Mesendoderm (in vitro differentiated cells): ENCODE measurements around the gene TNFRSF11A.

Experiments used
- DNase-seq: peaks from one replicate; pipeline ENCODE4 v3.0.0; 2013
- H2AK5ac ChIP-seq: 2 replicates; pipeline ENCODE4 v1.6.1; 2013; ENCODE audit warnings: low read length, inconsistent platforms
- H2BK120ac ChIP-seq: 2 replicates; pipeline ENCODE4 v1.6.1; 2013; ENCODE audit warnings: low read depth, mild to moderate bottlenecking, low read length, moderate library complexity, mixed read lengths
- H2BK15ac ChIP-seq: replicated peaks from 2 replicates; pipeline ENCODE4 v1.6.1; 2013; ENCODE audit warnings: low read depth, mild to moderate bottlenecking, moderate library complexity
- H2BK5ac ChIP-seq: 2 replicates; pipeline ENCODE4 v1.6.1; 2013; ENCODE audit warnings: low read length, inconsistent platforms
- H3K18ac ChIP-seq: 2 replicates; pipeline ENCODE4 v1.6.1; 2013; ENCODE audit warnings: mild to moderate bottlenecking, low read length, mixed read lengths
- H3K23ac ChIP-seq: one replicate; pipeline ENCODE4 v1.6.1; 2013; ENCODE audit warnings: low read length
- H3K27ac ChIP-seq: 2 replicates; pipeline ENCODE4 v1.5.1; 2013; ENCODE audit warnings: low read depth, mild to moderate bottlenecking, inconsistent platforms, low read length, moderate library complexity
- H3K27me3 ChIP-seq: 2 replicates; pipeline ENCODE4 v1.6.1; 2013; ENCODE audit warnings: low read length, control low read depth, mild to moderate bottlenecking, inconsistent platforms; ENCODE audit not compliant: insufficient read depth, poor library complexity
- H3K36me3 ChIP-seq: 2 replicates; pipeline ENCODE4 v1.6.1; 2013; ENCODE audit warnings: low read length, inconsistent platforms; ENCODE audit not compliant: control insufficient read depth, insufficient read depth
- H3K4ac ChIP-seq: one replicate; pipeline ENCODE4 v1.6.1; 2013; ENCODE audit warnings: low read depth, mild to moderate bottlenecking, low read length, moderate library complexity
- H3K4me1 ChIP-seq: 2 replicates; pipeline ENCODE4 v1.6.1; 2013; ENCODE audit warnings: low read depth, low read length, inconsistent platforms; ENCODE audit not compliant: control insufficient read depth
- H3K4me2 ChIP-seq: 2 replicates; pipeline ENCODE4 v1.6.1; 2013; ENCODE audit warnings: low read length
- H3K4me3 ChIP-seq: 2 replicates; pipeline ENCODE4 v1.5.1; 2013; ENCODE audit warnings: mild to moderate bottlenecking, low read length
- H3K56ac ChIP-seq: one replicate; pipeline ENCODE4 v1.6.1; 2013; ENCODE audit warnings: low read length
- H3K79me1 ChIP-seq: 2 replicates; pipeline ENCODE4 v1.6.1; 2013; ENCODE audit warnings: low read length, inconsistent platforms
- H3K79me2 ChIP-seq: 2 replicates; pipeline ENCODE4 v1.6.1; 2013; ENCODE audit warnings: mild to moderate bottlenecking, low read length; ENCODE audit not compliant: control insufficient read depth, insufficient read depth
- H3K9ac ChIP-seq: 2 replicates; pipeline ENCODE4 v1.6.1; 2013; ENCODE audit warnings: low read length, inconsistent platforms
- H4K5ac ChIP-seq: one replicate; pipeline ENCODE4 v1.6.1; 2013; ENCODE audit warnings: low read length
- H4K8ac ChIP-seq: one replicate; pipeline ENCODE4 v1.6.1; 2013; ENCODE audit warnings: low read depth, mild to moderate bottlenecking, control low read depth, low read length, moderate library complexity
- WGBS: extraction: QIAGEN DNeasy Blood & Tissue Kit; methylation state at CpG from one replicate; pipeline ENCODE4 v1.1.7; 2013; ENCODE audit warnings: low lambda C conversion rate, missing lambda C conversion rate; ENCODE audit not compliant: insufficient coverage; ENCODE audit errors: extremely low coverage; 5-methylcytosine and 5-hydroxymethylcytosine counted together

TNFRSF11A gene

DNA sequence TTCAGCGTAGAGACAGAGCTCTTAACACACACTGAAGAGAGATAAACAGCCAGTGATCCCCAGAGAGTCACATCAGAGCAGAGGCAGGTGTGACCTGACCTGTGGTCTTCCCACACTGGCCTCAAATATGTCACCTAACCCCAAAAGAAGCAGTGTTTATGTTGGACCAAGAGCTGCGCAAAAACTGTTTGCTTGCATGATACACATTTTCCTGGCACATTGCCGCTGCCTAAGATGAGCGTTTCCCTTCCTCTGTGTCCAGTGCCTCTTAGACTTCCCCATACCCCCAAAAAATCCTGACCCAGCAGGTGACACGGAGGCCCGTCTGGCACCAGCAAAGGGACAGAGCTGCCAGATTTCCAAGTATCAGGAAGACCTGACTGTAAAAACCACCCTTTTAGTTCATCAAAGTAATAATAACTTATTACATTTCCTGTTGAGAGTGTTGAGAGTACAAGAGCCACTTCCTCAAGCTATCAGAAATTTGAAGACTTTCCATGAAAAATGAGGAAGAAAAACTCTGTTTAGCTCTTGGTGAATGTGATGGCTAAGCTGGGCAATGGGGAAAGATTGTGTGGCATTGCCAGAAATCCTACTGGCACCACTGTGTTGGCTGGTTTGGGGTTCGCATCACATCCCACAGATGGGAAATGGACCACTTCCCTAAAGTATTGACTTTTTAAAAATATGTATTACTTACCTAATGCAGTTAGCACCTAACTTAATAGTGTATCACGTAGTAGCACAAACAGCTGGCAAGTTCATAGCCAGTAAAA, 6.7 kb downstream of the TNFRSF11A start:
- Histone ChIP-seq H2BK5ac (no peak overlapping the region), H4K8ac (no peak overlapping the region), H3K27ac (no peak overlapping the region), H3K4ac (no peak overlapping the region), H3K79me2 (peaks cover 15% of the 10 kb centered on the region), H3K56ac (no peak overlapping the region), H3K79me1 (peaks cover 12% of the 10 kb centered on the region), H2AK5ac (no peak overlapping the region), H3K4me2 (no peak overlapping the region), H2BK15ac (no peak overlapping the region), H3K9ac (no peak overlapping the region), H3K4me3 (no peak overlapping the region), H3K18ac (no peak overlapping the region), H3K23ac (no peak overlapping the region), H4K5ac (no peak overlapping the region), H2BK120ac (no peak overlapping the region), H3K27me3 (no peaks in the 10 kb centered on the region), H3K36me3 (no peaks in the 10 kb centered on the region), H3K4me1 (peaks cover 25% of the 10 kb centered on the region)
- WGBS = no CpG with 5 or more reads among the region's 8 CpGs
- DNase-seq = no peak

GRCh38 chr18:62332431-62332830, 7.3 kb downstream of the TNFRSF11A start:
- Histone ChIP-seq H3K27ac (no peak overlapping the region), H3K4ac (no peak overlapping the region), H3K4me2 (no peak overlapping the region), H4K8ac (no peak overlapping the region), H4K5ac (no peak overlapping the region), H3K79me2 (peaks cover 15% of the 10 kb centered on the region), H3K18ac (no peak overlapping the region), H3K27me3 (no peaks in the 10 kb centered on the region), H2BK5ac (no peak overlapping the region), H3K23ac (no peak overlapping the region), H3K79me1 (peaks cover 12% of the 10 kb centered on the region), H3K36me3 (no peaks in the 10 kb centered on the region), H3K4me3 (no peak overlapping the region), H3K4me1 (peaks cover 21% of the 10 kb centered on the region), H3K56ac (no peak overlapping the region), H2BK15ac (no peak overlapping the region), H2AK5ac (no peak overlapping the region), H3K9ac (no peak overlapping the region), H2BK120ac (no peak overlapping the region)
- no CpG with 5 or more reads among the region's 3 CpGs for WGBS
- DNase-seq = no peak

DNA sequence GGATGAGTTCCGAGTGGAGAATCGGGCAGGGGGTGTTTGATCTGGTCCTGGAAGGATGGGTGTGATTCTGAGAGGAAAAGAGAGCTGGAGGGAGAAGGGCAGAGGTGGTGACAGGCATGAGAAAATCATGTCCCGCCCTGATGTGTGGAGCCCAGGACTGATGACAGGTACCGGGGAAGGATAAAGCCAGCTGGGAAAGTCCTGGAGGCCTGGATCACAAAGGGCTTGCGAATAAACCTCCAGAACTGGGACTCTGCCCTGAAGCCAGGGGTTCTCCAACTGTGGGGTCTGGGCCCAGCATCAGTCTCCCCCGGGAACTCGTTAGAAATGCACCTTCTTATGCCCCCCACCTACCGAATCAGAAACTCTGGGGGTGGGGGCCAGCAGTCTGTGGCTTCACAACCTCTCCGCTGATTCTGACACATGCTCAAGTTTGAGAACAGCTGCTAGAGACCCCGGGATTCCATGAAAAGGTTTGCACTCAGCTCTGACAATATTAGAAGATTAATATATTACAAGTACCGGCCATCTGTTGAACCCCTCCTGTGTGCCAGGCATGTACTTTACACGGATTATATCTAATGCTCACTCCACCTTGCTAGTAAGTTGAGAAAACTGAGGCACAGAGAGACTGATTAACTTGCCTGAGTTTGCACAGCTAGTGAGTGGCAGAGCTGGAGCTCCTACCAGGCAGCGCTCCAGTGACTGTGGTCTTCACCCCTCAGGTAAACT, 8.0 kb downstream of the TNFRSF11A start:
- H3K9ac ChIP-seq = no peak overlapping the region
- no peak overlapping the region for H3K4me2 ChIP-seq
- H2BK5ac ChIP-seq = no peak overlapping the region
- peaks cover 15% of the 10 kb centered on the region for H3K79me2 ChIP-seq
- no peak overlapping the region for H3K23ac ChIP-seq
- no peak overlapping the region for H3K4ac ChIP-seq
- no peak overlapping the region for H4K8ac ChIP-seq
- no CpG with 5 or more reads among the region's 13 CpGs for WGBS
- peaks cover 20% of the 10 kb centered on the region for H3K4me1 ChIP-seq
- H3K79me1 ChIP-seq = peaks cover 12% of the 10 kb centered on the region
- no peaks in the 10 kb centered on the region for H3K36me3 ChIP-seq
- no peak overlapping the region for H4K5ac ChIP-seq
- H3K4me3 ChIP-seq = no peak overlapping the region
- no peak overlapping the region for H2BK120ac ChIP-seq
- H3K56ac ChIP-seq = no peak overlapping the region
- no peak overlapping the region for H3K18ac ChIP-seq
- no peak overlapping the region for H3K27ac ChIP-seq
- H2BK15ac ChIP-seq = no peak overlapping the region
- H2AK5ac ChIP-seq = no peak overlapping the region
- H3K27me3 ChIP-seq = no peaks in the 10 kb centered on the region
- no peak for DNase-seq

DNA sequence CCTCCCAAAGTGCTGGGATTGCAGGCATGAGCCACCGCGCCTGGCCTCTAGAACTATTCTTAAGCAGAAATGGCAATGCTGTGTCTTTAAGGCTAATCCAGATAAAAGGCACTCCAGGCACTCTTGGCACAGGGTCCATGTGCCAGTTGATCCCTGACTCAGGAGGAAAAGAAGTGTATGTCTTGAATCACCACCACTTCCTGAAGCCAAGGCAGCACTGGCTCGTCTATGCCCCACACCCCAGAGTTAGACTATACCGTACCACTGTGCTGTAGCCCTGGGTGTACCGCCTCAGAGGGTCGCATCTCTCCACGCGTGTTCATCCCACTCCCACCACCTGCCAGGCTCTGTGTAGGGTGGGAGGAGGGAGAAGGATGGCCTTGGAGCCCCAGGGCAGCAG, 9.0 kb downstream of the TNFRSF11A start:
- Histone ChIP-seq H3K56ac (no peak overlapping the region), H3K79me1 (peaks cover 10% of the 10 kb centered on the region), H2BK120ac (no peak overlapping the region), H2AK5ac (no peak overlapping the region), H3K9ac (no peak overlapping the region), H3K4me1 (peaks cover 19% of the 10 kb centered on the region), H3K18ac (no peak overlapping the region), H2BK15ac (no peak overlapping the region), H3K4ac (no peak overlapping the region), H3K4me2 (no peak overlapping the region), H3K4me3 (no peak overlapping the region), H4K5ac (no peak overlapping the region), H3K79me2 (peaks cover 13% of the 10 kb centered on the region), H3K36me3 (no peaks in the 10 kb centered on the region), H3K23ac (no peak overlapping the region), H3K27me3 (no peaks in the 10 kb centered on the region), H2BK5ac (no peak overlapping the region), H4K8ac (no peak overlapping the region), H3K27ac (no peak overlapping the region)
- no peak for DNase-seq
- WGBS = no CpG with 5 or more reads among the region's 8 CpGs

GRCh38 chr18:62335494-62335893, 10.4 kb downstream of the TNFRSF11A start:
- Histone ChIP-seq H3K79me1 (peaks cover 10% of the 10 kb centered on the region), H3K27me3 (no peaks in the 10 kb centered on the region), H2BK5ac (no peak overlapping the region), H2BK15ac (no peak overlapping the region), H4K5ac (no peak overlapping the region), H2BK120ac (no peak overlapping the region), H3K18ac (no peak overlapping the region), H4K8ac (no peak overlapping the region), H3K9ac (no peak overlapping the region), H3K36me3 (no peaks in the 10 kb centered on the region), H3K79me2 (peaks cover 5% of the 10 kb centered on the region), H3K4me3 (no peak overlapping the region), H3K27ac (no peak overlapping the region), H2AK5ac (no peak overlapping the region), H3K4me1 (peaks cover 10% of the 10 kb centered on the region), H3K4me2 (no peak overlapping the region), H3K56ac (no peak overlapping the region), H3K23ac (no peak overlapping the region), H3K4ac (no peak overlapping the region)
- DNase-seq = no peak
- WGBS = no CpG with 5 or more reads among the region's 5 CpGs
